ENCODE measurements around the gene LRRFIP1.

GRCh38 chr2:237732070-237732469, 104.7 kb downstream of the LRRFIP1 start:
- TF ChIP-seq CTCF (IDR thresholded peaks at IDR 0.05) (no peak), POLR2A (IDR thresholded peaks at IDR 0.05) (no peak), POLR2AphosphoS5 (IDR thresholded peaks at IDR 0.05) (no peak)

Data from prostate gland (tissue), 2 donors.